H1 (cell line): ENCODE data around the gene LRRC26. TPM values are rescaled to one million over a fixed set of nuclear protein-coding genes. Genes with fewer than 3 reads are reported as not detected.

ENCODE experiments used
- CTCF ChIA-PET: fragments of 300-600 bp; sonication (Branson Sonifier 250); formaldehyde crosslinking; loops from one replicate; lab custom pipeline; 2021; ENCODE audit not compliant: partially characterized antibody; lab: Charles Lee
- POLR2A ChIA-PET: fragments of 300-600 bp; sonication (Branson Sonifier 250); formaldehyde crosslinking; loops from one replicate; lab custom pipeline; 2021; ENCODE audit warnings: inconsistent platforms; ENCODE audit not compliant: partially characterized antibody; lab: Charles Lee
- DNase-seq, 2 experiments: peaks; one replicate each; pipeline versions ENCODE4 v3.0.0 to v3.0.0-alpha.2; 2010 to 2022; ENCODE audit warnings: low spot score in 2 of 2, low read depth in 1 of 2, mixed read lengths in 1 of 2
- FAIRE-seq: peaks from 2 replicates; lab custom pipeline; 2011; peaks lifted over from hg19 to GRCh38; lab: Jason Lieb, UNC
- H2AFZ ChIP-seq: 2 replicates; pipeline ENCODE4 v1.8.1; 2012; ENCODE audit warnings: low read length, inconsistent platforms
- H2AK5ac ChIP-seq: 2 replicates; pipeline ENCODE4 v1.6.1; 2013; ENCODE audit warnings: low read depth, low read length
- H2BK120ac ChIP-seq: replicated peaks from 2 replicates; pipeline ENCODE3; 2013; ENCODE audit warnings: low read depth, low read length, inconsistent platforms
- H2BK12ac ChIP-seq: 2 replicates; pipeline ENCODE4 v1.6.1; 2013; ENCODE audit warnings: low read depth, low read length
- H2BK15ac ChIP-seq: 2 replicates; pipeline ENCODE4 v1.6.1; 2013; ENCODE audit warnings: low read length
- H2BK20ac ChIP-seq: 2 replicates; pipeline ENCODE4 v1.6.1; 2013; ENCODE audit warnings: low read length
- H2BK5ac ChIP-seq: 2 replicates; pipeline ENCODE4 v1.6.1; 2013; ENCODE audit warnings: low read depth, low read length
- H3K14ac ChIP-seq: 2 replicates; pipeline ENCODE4 v1.6.1; 2013; ENCODE audit warnings: inconsistent platforms; ENCODE audit not compliant: insufficient read length
- H3K18ac ChIP-seq: 2 replicates; pipeline ENCODE4 v1.6.1; 2013; ENCODE audit warnings: low read length; ENCODE audit errors: extremely low read depth
- H3K23ac ChIP-seq: 2 replicates; pipeline ENCODE4 v1.6.1; 2013; ENCODE audit warnings: inconsistent platforms; ENCODE audit not compliant: insufficient read length
- H3K23me2 ChIP-seq: 2 replicates; pipeline ENCODE4 v1.6.1; 2013; ENCODE audit warnings: low read depth, low read length
- H3K27ac ChIP-seq: 2 replicates; pipeline ENCODE4 v1.6.1; 2011; ENCODE audit warnings: low read depth, low read length, inconsistent platforms
- H3K27me3 ChIP-seq, 4 experiments: replicated peaks in 1 of 4; 1 replicate in 1 of 4; 2 replicates in 3 of 4; pipeline versions ENCODE4 v1.6.1 to v1.8.1; 2011 to 2013; ENCODE audit warnings: low read length in 3 of 4, mild to moderate bottlenecking in 3 of 4, inconsistent platforms in 2 of 4, mixed read lengths in 2 of 4, moderate library complexity in 1 of 4; ENCODE audit not compliant: control insufficient read depth in 3 of 4, insufficient read depth in 3 of 4; ENCODE audit errors: extremely low read depth in 1 of 4
- H3K36me3 ChIP-seq, 4 experiments: 2 replicates each; pipeline versions ENCODE4 v1.6.1 to v1.8.1; 2011 to 2013; ENCODE audit warnings: mild to moderate bottlenecking in 4 of 4, low read length in 3 of 4, moderate library complexity in 2 of 4, control low read depth in 1 of 4, inconsistent platforms in 1 of 4; ENCODE audit not compliant: insufficient read depth in 4 of 4, control insufficient read depth in 2 of 4
- H3K4ac ChIP-seq: replicated peaks from 2 replicates; pipeline ENCODE3; 2013; ENCODE audit warnings: low read length, low read depth, mixed read lengths, inconsistent platforms; ENCODE audit not compliant: insufficient read length
- H3K4me1 ChIP-seq, 4 experiments: replicated peaks in 1 of 4; 1 replicate in 1 of 4; 2 replicates in 3 of 4; pipeline versions ENCODE4 v1.6.1 to v1.8.1; 2011 to 2013; ENCODE audit warnings: low read length in 3 of 4, inconsistent platforms in 2 of 4, mixed read lengths in 1 of 4; ENCODE audit not compliant: insufficient read depth in 4 of 4, control insufficient read depth in 3 of 4
- H3K4me2 ChIP-seq, 2 experiments: 2 replicates each; pipeline versions ENCODE4 v1.6.1 to v1.8.1; 2011 to 2013; ENCODE audit warnings: low read depth in 2 of 2, low read length in 2 of 2, control low read depth in 1 of 2, inconsistent platforms in 1 of 2, mild to moderate bottlenecking in 1 of 2; ENCODE audit not compliant: insufficient read depth in 1 of 2
- H3K4me3 ChIP-seq, 4 experiments: fragments of 200-600, 300-600 bp in 1 of 4; sonication (generic), shearing (Covaris generic), sonication (Bioruptor Twin) in 1 of 4; 2 replicates each; pipeline versions ENCODE4 v1.5.1 to v1.8.1; 2011 to 2016; ENCODE audit warnings: low read length in 4 of 4, low read depth in 3 of 4, control low read depth in 2 of 4, inconsistent platforms in 2 of 4, mild to moderate bottlenecking in 2 of 4, mixed read lengths in 1 of 4, moderate library complexity in 1 of 4; ENCODE audit not compliant: insufficient read depth in 2 of 4; ENCODE audit errors: extremely low read depth in 1 of 4
- H3K56ac ChIP-seq: replicated peaks from 2 replicates; pipeline ENCODE3; 2013; ENCODE audit warnings: low read depth, mild to moderate bottlenecking, mixed read lengths, low read length, inconsistent platforms; ENCODE audit not compliant: insufficient read length
- H3K79me1 ChIP-seq: 2 replicates; pipeline ENCODE4 v1.6.1; 2013; ENCODE audit warnings: low read depth, low read length, control low read depth
- H3K79me2 ChIP-seq, 2 experiments: 2 replicates each; pipeline versions ENCODE4 v1.6.1 to v1.8.1; 2012 to 2013; ENCODE audit warnings: low read length in 2 of 2, mild to moderate bottlenecking in 2 of 2, inconsistent platforms in 1 of 2; ENCODE audit not compliant: insufficient read depth in 2 of 2, control insufficient read depth in 1 of 2
- H3K9ac ChIP-seq, 4 experiments: replicated peaks in 1 of 4; 1 replicate in 1 of 4; 2 replicates in 3 of 4; pipeline versions ENCODE4 v1.6.1 to v1.8.1; 2011 to 2013; ENCODE audit warnings: low read depth in 3 of 4, low read length in 3 of 4, control low read depth in 2 of 4, mild to moderate bottlenecking in 2 of 4, moderate library complexity in 2 of 4, inconsistent platforms in 1 of 4; ENCODE audit errors: extremely low read depth in 1 of 4
- H3K9me3 ChIP-seq, 2 experiments: 2 replicates each; pipeline versions ENCODE4 v1.6.1 to v1.8.1; 2012 to 2013; ENCODE audit warnings: mild to moderate bottlenecking in 2 of 2, moderate library complexity in 2 of 2, control low read depth in 1 of 2, inconsistent platforms in 1 of 2, low read depth in 1 of 2, low read length in 1 of 2, mixed read lengths in 1 of 2; ENCODE audit not compliant: insufficient read depth in 2 of 2
- H4K20me1 ChIP-seq, 2 experiments: replicated peaks in 1 of 2; 2 replicates each; pipeline versions ENCODE3 to v1.8.1; 2011 to 2013; ENCODE audit warnings: inconsistent platforms in 2 of 2, low read length in 2 of 2, mild to moderate bottlenecking in 1 of 2; ENCODE audit not compliant: insufficient read depth in 2 of 2, control insufficient read depth in 1 of 2
- H4K5ac ChIP-seq: 2 replicates; pipeline ENCODE4 v1.6.1; 2013; ENCODE audit warnings: low read length, low read depth, mixed read lengths, inconsistent platforms; ENCODE audit not compliant: insufficient read length
- H4K8ac ChIP-seq: 2 replicates; pipeline ENCODE4 v1.8.0; 2013; ENCODE audit warnings: mild to moderate bottlenecking, moderate library complexity, low read length, inconsistent platforms; ENCODE audit not compliant: insufficient read depth; ENCODE audit errors: extremely low read depth
- H4K91ac ChIP-seq: replicated peaks from 2 replicates; pipeline ENCODE3; 2013; ENCODE audit warnings: low read length, mixed read lengths, inconsistent platforms; ENCODE audit not compliant: insufficient read length
- BRCA1 ChIP-seq: IDR thresholded peaks from 2 replicates; pipeline ENCODE4 v1.6.1; 2012; ENCODE audit warnings: low read depth, low read length, improper control_type of control experiment
- CEBPB ChIP-seq: IDR thresholded peaks from 2 replicates; pipeline ENCODE4 v1.6.1; 2012; ENCODE audit warnings: low read depth, low read length
- FOSL1 ChIP-seq: IDR thresholded peaks from 2 replicates; pipeline ENCODE4 v1.6.1; 2011; ENCODE audit warnings: mild to moderate bottlenecking, low read depth, low read length, moderate library complexity; ENCODE audit not compliant: insufficient read depth
- GTF2F1 ChIP-seq: IDR thresholded peaks from 2 replicates; pipeline ENCODE4 v1.6.1; 2012; ENCODE audit warnings: low read depth, low read length, improper control_type of control experiment, borderline replicate concordance
- MAFK ChIP-seq: IDR thresholded peaks from 2 replicates; pipeline ENCODE4 v1.6.1; 2012; ENCODE audit warnings: low read depth, mild to moderate bottlenecking, improper control_type of control experiment, low read length
- RAD21 ChIP-seq, 2 experiments: IDR thresholded peaks in 1 of 2; conservative IDR thresholded peaks in 1 of 2; 2 replicates each; pipeline ENCODE4 v1.6.1; 2011; ENCODE audit warnings: low read depth in 2 of 2, low read length in 2 of 2, improper control_type of control experiment in 1 of 2, inconsistent platforms in 1 of 2, mild to moderate bottlenecking in 1 of 2, moderate library complexity in 1 of 2
- RFX5 ChIP-seq: IDR thresholded peaks from 2 replicates; pipeline ENCODE4 v1.6.1; 2011; ENCODE audit warnings: low read depth, low read length, improper control_type of control experiment, borderline replicate concordance
- RNF2 ChIP-seq: fragments of 200-900, 300-1000 bp; sonication (generic); IDR thresholded peaks from 2 replicates; pipeline ENCODE4 v1.7.1; 2016; ENCODE audit warnings: borderline replicate concordance, low read depth, mild to moderate bottlenecking, antibody characterized with exemption, low read length; ENCODE audit not compliant: poor library complexity, severe bottlenecking; ENCODE audit errors: missing control alignments
- SP2 ChIP-seq: IDR thresholded peaks from 2 replicates; pipeline ENCODE4 v1.6.1; 2012; ENCODE audit warnings: mild to moderate bottlenecking, low read length, inconsistent platforms
- SRF ChIP-seq: IDR thresholded peaks from 2 replicates; pipeline ENCODE4 v1.6.1; 2011; ENCODE audit warnings: mild to moderate bottlenecking, low read depth, low read length, moderate library complexity
- TCF12 ChIP-seq: IDR thresholded peaks from 2 replicates; pipeline ENCODE4 v1.6.1; 2011; ENCODE audit warnings: low read depth, mild to moderate bottlenecking, low read length
- TEAD4 ChIP-seq: IDR thresholded peaks from 2 replicates; pipeline ENCODE4 v1.6.1; 2012; ENCODE audit warnings: low read depth, low read length, inconsistent platforms, mixed read lengths
- WGBS, 2 experiments: shearing (Covaris generic) in 1 of 2; methylation state at CpG; one replicate each; pipeline versions ENCODE4 v1.1.6 to v1.1.7; 2013 to 2015; ENCODE audit warnings: low lambda C conversion rate in 2 of 2, mixed read lengths in 2 of 2, inconsistent platforms in 1 of 2, low coverage in 1 of 2, missing lambda C conversion rate in 1 of 2; ENCODE audit not compliant: insufficient replicate concordance in 2 of 2, insufficient coverage in 1 of 2, insufficient read length in 1 of 2; ENCODE audit errors: extremely low coverage in 1 of 2, missing lambda C conversion rate in 1 of 2; 5-methylcytosine and 5-hydroxymethylcytosine counted together
- polyA plus RNA-seq, 7 experiments: library from polyadenylated mRNA; depleted of rRNA in 3 of 7; stranded (reverse) in 5 of 7; unstranded in 2 of 7; fragments of >200 nt in 5 of 7; fragments of 200-250 nt in 2 of 7; gene quantifications; 1 replicate in 5 of 7; 2 replicates in 1 of 7; 4 replicates in 1 of 7; pipeline versions ENCODE4 v1.2.1 to v1.2.3, GENCODE V29; 2011 to 2013; ENCODE audit warnings: missing spikeins in 2 of 7, mixed read lengths in 2 of 7
- total RNA-seq: library from RNA; stranded (reverse); fragmentation: NEBNext Ultra II Directional; extraction: Animal tissue kit (Norgen Biotek cat#: 25700); gene quantifications from 2 replicates; pipeline ENCODE4 v1.2.1, GENCODE V29; 2021

The LRRC26 gene
- total and polyA plus RNA-seq, 2 of the 8 experiments (the other 6 are each of a cell fraction or from before 2014, with no cell fraction given), result 0.34 to 0.85 TPM

GRCh38 chr9:137136881-137137607 is 32.8 kb downstream of the LRRC26 start:
- no peak for FAIRE-seq
- Histone ChIP-seq H3K23ac (no peak overlapping the region), H2BK15ac (no peak overlapping the region), H3K4me3 (no peak overlapping the region), H2BK20ac (no peak overlapping the region), H3K9me3 (no peaks in the 10 kb centered on the region), H2AFZ (no peak overlapping the region), H2BK120ac (no peak overlapping the region), H3K27ac (no peak overlapping the region), H2AK5ac (no peak overlapping the region), H3K36me3 (no peaks in the 10 kb centered on the region), H3K14ac (no peak overlapping the region), H3K56ac (no peak overlapping the region), H3K4me1 (peaks cover 0 to 14% (median 11%) of the 10 kb centered on the region in 4 experiments; a peak in 6 of 7 replicates), H2BK5ac (no peak overlapping the region), H3K79me1 (0 out of 2 replicates have a peak, but pooled peaks cover 2% of the 10 kb centered on the region), H4K5ac (no peak overlapping the region), H4K8ac (no peak overlapping the region), H4K91ac (no peak overlapping the region), H3K18ac (no peak overlapping the region), H3K4ac (no peak overlapping the region), H3K27me3 (peaks cover 25 to 61% (median 57%) of the 10 kb centered on the region in 4 experiments), H3K79me2 (no peaks in the 10 kb centered on the region), H3K4me2 (no peak overlapping the region; a peak in 1 of 4 replicates), H3K23me2 (peaks cover 4% of the 10 kb centered on the region; the same call in 1 of the 2 replicates), H4K20me1 (peaks cover 1 to 16% of the 10 kb centered on the region in 2 experiments), H3K9ac (no peak overlapping the region), H2BK12ac (no peak overlapping the region)
- ChIA-PET POLR2A (interaction anchor here (1.2 to 1.7 kb wide), 6 partner anchors 7 to 118 kb away, joined by 3 to 5 read pairs (median 4); partner anchors contain the start of genes LRRC26 and NELFB), CTCF (interaction anchor here (0.6 to 4.5 kb wide), 12 partner anchors 8 to 108 kb away, joined by 3 to 24 read pairs (median 4); no protein-coding TSS in a partner anchor)
- no peak for DNase-seq
- 82% methylated on average over 23 of the region's 23 CpGs; no CpG with 5 or more reads in 1 of the 2 experiments for WGBS, 2 experiments
- TF ChIP-seq TEAD4 (no peak), SRF (no peak), RAD21 (IDR thresholded peaks at IDR 0.05 in 1 of 2, conservative IDR thresholded peaks at IDR 0.05 in 1 of 2; ENCODE audit: low read depth in 2 of 2, low read length in 2 of 2) (no peak), TCF12 (no peak), BRCA1 (no peak), CEBPB (no peak), MAFK (no peak), SP2 (no peak), RFX5 (no peak), GTF2F1 (no peak), RNF2 (no peak), FOSL1 (no peak)
